ENCODE measurements around the gene DDR1.
"Not testable (repeated sequence)": the region's sequence is repeated elsewhere in the genome, so short reads cannot be mapped to it uniquely, and the experiment has no call there.

The DDR1 gene

DNA sequence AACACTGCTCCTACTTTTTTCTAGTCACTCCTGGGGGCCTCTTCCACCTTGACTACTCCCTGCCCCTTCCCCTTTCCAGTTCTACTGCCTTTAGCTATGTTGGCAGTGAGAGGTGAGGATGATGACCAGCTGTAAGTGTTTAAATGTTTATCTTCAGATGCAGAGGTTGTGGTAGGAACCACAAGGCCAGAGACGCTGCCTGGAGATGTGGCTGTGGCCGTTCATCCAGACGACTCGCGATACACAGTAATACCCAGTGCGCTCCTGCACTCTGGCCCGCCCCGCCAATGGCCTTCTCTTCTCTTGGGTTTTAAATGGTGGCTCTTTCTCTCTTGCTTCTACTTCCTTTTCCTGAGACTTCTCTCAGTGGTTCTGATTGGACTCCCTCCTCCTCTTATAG lies 34.4 kb downstream of the DDR1 start:
- no peak overlapping the region for H3K4me3 ChIP-seq (ENCODE audit: low read length)
- no peaks in the 10 kb centered on the region for H3K9me3 ChIP-seq (ENCODE audit: control insufficient read depth, low read length)
- H3K4me1 ChIP-seq (ENCODE audit: control insufficient read depth, insufficient read depth, low read length) = peaks cover 25% of the 10 kb centered on the region
- H3K9ac ChIP-seq (ENCODE audit: low read length) = no peak overlapping the region
- no peaks in the 10 kb centered on the region for H3K27me3 ChIP-seq (ENCODE audit: control insufficient read depth, insufficient read depth, low read length)
- peaks cover 31% of the 10 kb centered on the region for H3K36me3 ChIP-seq (ENCODE audit: control insufficient read depth, insufficient read depth, low read length)

DNA sequence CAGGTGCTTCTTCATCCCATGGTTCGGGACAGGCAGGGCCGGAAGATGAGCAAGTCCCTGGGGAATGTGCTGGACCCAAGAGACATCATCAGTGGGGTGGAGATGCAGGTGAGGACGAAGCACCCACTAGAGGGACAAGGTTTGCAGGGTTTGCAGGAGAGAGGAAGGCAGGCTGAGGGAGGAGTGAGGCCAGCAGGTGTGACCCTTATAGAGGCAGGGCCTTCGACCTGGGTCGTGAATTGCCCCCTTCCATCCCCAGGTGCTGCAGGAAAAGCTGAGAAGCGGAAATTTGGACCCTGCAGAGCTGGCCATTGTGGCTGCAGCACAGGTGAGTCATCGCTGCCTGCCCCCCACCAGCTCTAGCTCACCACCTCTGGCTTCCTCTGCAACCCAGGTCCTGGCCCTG lies 38.1 kb downstream of the DDR1 start:
- Histone ChIP-seq H3K36me3 (ENCODE audit: control insufficient read depth, insufficient read depth, low read length) (peaks cover 23% of the 10 kb centered on the region), H3K9me3 (ENCODE audit: control insufficient read depth, low read length) (no peaks in the 10 kb centered on the region), H3K9ac (ENCODE audit: low read length) (no peak overlapping the region), H3K4me3 (ENCODE audit: low read length) (no peak overlapping the region), H3K27me3 (ENCODE audit: control insufficient read depth, insufficient read depth, low read length) (no peaks in the 10 kb centered on the region), H3K4me1 (ENCODE audit: control insufficient read depth, insufficient read depth, low read length) (peaks cover 19% of the 10 kb centered on the region)

DNA sequence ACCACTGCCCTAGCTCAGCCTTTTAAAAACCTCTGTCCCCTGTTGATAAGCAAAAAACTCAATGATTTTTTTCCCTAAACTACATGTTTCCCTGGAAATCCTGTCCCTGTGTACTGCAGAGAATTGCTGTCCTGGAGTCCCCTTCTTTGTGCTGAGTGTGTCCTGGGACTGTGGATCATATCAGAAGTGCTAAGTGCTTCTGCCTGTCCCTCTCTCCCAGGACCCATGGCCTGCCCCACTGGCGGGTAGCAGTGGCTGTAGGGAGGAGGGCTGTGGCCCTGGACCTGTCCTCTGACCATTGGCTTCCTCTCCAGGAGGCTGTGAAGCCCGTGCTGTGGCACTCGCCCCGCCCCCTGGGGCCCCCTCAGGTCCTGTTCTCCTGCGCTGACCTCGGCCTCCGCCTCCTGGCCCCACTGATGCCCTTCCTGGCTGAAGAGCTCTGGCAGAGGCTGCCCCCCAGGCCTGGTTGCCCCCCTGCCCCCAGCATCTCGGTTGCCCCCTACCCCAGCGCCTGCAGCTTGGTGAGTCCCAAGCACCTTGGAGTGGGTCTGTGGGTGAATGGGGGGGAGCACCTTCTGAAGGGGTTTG lies 39.8 kb downstream of the DDR1 start:
- not testable (repeated sequence) for H3K9ac ChIP-seq (ENCODE audit: low read length); H3K27me3 ChIP-seq (ENCODE audit: control insufficient read depth, insufficient read depth, low read length); H3K9me3 ChIP-seq (ENCODE audit: control insufficient read depth, low read length); H3K4me3 ChIP-seq (ENCODE audit: low read length)
- Histone ChIP-seq H3K4me1 (ENCODE audit: control insufficient read depth, insufficient read depth, low read length) (peaks cover 22% of the 10 kb centered on the region), H3K36me3 (ENCODE audit: control insufficient read depth, insufficient read depth, low read length) (peaks cover 20% of the 10 kb centered on the region)

DNA sequence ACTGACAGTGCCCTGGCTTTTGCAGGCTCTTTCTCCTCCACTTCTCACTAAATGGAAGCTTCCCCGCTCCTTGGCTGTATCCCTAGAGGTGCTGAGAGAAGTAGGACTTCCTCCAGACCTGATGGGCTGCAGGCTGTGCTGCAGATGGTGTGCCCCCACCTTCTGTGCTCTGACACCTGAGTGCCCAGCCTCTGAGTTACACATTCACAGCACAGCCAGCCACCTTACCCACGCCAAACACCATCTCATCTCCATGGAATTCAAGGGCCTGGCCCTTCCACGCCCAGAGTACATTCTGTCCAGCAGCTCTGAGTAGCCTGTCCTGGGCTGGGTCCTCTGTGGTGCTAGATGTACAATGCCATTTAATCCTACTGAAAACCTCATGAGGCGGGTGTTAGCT lies 42.3 kb downstream of the DDR1 start:
- Histone ChIP-seq H3K36me3 (ENCODE audit: control insufficient read depth, insufficient read depth, low read length) (no peaks in the 10 kb centered on the region), H3K9ac (ENCODE audit: low read length) (no peak overlapping the region), H3K27me3 (ENCODE audit: control insufficient read depth, insufficient read depth, low read length) (no peaks in the 10 kb centered on the region), H3K4me1 (ENCODE audit: control insufficient read depth, insufficient read depth, low read length) (peaks cover 29% of the 10 kb centered on the region), H3K9me3 (ENCODE audit: control insufficient read depth, low read length) (peaks cover 6% of the 10 kb centered on the region), H3K4me3 (ENCODE audit: low read length) (no peak overlapping the region)

DNA sequence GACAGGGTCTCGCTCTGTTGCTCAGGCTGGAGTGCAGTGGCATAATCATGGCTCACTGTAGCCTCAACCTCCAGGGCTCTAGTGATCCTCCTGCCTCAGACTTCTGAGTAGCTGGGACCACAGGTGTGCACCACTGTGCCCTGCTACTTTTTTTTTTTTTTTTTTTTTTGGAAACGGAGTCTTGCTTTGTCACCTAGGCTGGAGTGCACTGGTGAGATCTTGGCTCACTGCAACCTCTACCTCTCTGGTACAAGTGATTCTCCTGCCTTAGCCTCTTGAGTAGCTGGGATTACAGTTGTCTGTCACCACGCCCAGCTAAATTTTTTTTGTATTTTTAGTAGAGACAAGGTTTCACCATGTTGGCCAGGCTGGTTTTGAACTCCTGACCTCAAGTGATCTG lies 42.8 kb downstream of the DDR1 start:
- not testable (repeated sequence) for H3K36me3 ChIP-seq (ENCODE audit: control insufficient read depth, insufficient read depth, low read length); H3K9me3 ChIP-seq (ENCODE audit: control insufficient read depth, low read length); H3K27me3 ChIP-seq (ENCODE audit: control insufficient read depth, insufficient read depth, low read length); H3K9ac ChIP-seq (ENCODE audit: low read length); H3K4me3 ChIP-seq (ENCODE audit: low read length)
- H3K4me1 ChIP-seq (ENCODE audit: control insufficient read depth, insufficient read depth, low read length) = peaks cover 34% of the 10 kb centered on the region

DNA sequence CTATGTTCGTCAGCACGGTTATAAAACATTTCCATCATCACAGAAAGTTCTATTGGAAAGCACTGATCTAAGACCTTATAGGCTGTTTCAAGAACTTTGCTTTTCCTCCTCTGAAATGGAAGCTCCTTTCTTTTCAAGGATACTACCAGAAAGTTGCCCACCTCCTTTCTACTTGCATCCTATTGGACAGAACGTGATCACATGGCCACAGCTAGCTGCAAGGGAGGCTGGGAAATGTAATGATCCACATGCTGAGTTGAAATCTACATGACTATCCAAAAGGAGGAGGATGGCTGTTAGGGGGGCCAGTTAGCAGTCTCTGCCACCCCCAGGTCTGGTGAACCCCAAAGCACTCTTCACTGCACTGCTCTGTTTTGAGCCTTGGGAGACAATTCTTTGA lies 44.4 kb downstream of the DDR1 start:
- Histone ChIP-seq H3K27me3 (ENCODE audit: control insufficient read depth, insufficient read depth, low read length) (no peaks in the 10 kb centered on the region), H3K9ac (ENCODE audit: low read length) (no peak overlapping the region), H3K36me3 (ENCODE audit: control insufficient read depth, insufficient read depth, low read length) (no peaks in the 10 kb centered on the region), H3K4me1 (ENCODE audit: control insufficient read depth, insufficient read depth, low read length) (peaks cover 46% of the 10 kb centered on the region), H3K4me3 (ENCODE audit: low read length) (no peak overlapping the region), H3K9me3 (ENCODE audit: control insufficient read depth, low read length) (peaks cover 6% of the 10 kb centered on the region)

DNA sequence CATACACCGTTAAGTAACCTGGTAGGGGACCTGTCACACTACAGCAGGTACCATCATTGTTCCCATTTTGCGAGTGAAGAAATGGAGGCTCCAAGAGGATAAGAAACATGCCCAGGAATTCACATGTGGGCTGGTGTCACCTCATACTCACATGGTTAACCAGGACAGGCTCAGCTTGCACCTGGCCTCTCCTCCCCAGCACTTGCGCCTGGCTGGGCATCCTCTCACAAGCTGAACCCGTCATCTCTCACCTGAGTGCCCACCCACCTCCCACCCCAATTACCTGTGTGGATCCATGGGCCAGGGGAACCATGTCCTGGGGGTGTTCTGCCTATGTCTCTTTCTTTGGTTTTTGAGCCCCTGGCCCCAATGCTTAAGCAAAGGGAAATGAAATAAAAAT lies 46.2 kb downstream of the DDR1 start:
- Histone ChIP-seq H3K4me3 (ENCODE audit: low read length) (no peak overlapping the region), H3K9me3 (ENCODE audit: control insufficient read depth, low read length) (peaks cover 6% of the 10 kb centered on the region), H3K4me1 (ENCODE audit: control insufficient read depth, insufficient read depth, low read length) (peaks cover 63% of the 10 kb centered on the region), H3K27me3 (ENCODE audit: control insufficient read depth, insufficient read depth, low read length) (no peaks in the 10 kb centered on the region), H3K9ac (ENCODE audit: low read length) (no peak overlapping the region), H3K36me3 (ENCODE audit: control insufficient read depth, insufficient read depth, low read length) (no peaks in the 10 kb centered on the region)

DNA sequence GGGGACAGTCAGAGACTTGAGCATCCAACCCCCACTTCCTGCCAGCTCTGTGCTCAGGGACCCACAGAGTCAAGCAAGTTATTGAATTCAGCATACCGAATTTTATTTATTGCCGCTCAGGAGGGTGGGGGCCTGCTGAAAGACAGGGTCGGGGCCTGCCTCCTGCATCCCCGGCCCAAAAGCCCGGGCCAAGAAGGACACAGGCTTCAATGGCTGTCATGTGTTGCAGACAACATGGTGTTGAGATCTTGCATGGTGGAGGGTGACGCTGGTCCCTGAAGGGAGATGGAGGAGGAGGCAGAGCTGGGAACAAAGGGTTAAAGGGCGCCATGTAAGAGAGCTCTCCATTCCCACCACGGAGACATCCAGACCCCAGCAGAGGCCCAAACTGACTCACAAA lies 47.0 kb downstream of the DDR1 start:
- Histone ChIP-seq H3K4me3 (ENCODE audit: low read length) (peak overlapping the region; percentile 2), H3K27me3 (ENCODE audit: control insufficient read depth, insufficient read depth, low read length) (no peaks in the 10 kb centered on the region), H3K36me3 (ENCODE audit: control insufficient read depth, insufficient read depth, low read length) (no peaks in the 10 kb centered on the region), H3K9ac (ENCODE audit: low read length) (peak overlapping the region; percentile 14), H3K4me1 (ENCODE audit: control insufficient read depth, insufficient read depth, low read length) (peaks cover 61% of the 10 kb centered on the region), H3K9me3 (ENCODE audit: control insufficient read depth, low read length) (peaks cover 6% of the 10 kb centered on the region)

DNA sequence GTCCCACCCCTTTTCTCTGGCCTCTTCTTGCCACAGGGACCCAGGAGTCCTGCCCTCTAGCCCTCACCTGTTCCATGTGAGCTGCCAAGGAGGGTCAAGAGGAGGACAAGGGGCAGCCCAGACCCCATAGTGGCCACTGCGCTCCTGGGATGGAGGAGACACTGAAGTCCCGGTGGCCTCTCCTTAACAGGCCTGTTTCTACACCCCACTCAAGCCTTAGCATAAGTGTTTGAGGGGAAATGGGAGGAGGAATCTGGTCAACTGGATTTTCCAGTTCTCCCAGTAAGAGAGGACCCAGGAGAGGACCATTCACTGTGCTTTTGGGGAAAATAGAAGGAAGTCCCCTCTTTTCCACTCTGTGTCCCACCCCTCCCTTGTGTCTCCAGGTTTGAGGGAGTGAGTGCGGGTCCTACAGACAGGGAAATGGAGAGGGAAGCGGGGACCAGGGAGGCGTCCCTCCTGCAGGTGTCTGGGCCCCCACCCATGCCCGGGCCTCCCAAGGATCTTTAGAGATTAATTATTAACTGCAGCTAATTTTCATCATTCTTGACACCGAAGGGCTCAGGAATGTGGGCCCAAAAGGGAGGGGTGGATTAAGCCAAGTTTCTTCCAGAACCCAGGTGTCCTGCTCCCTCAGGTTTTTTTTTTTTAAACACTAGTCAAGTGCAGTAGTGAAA lies 47.8 kb downstream of the DDR1 start, which contains the start of gene SFTA2:
Gene SFTA2, minus strand, starts transcription at position 202 of the 677 bp plus-strand sequence. Its CDS starts 74 bp downstream, at position 128.
- H3K4me3 ChIP-seq (ENCODE audit: low read length) = peak within 1 kb of the TSS; percentile 2
- H3K27me3 ChIP-seq (ENCODE audit: control insufficient read depth, insufficient read depth, low read length) = no peaks in the 10 kb centered on the region
- no peaks in the 10 kb centered on the region for H3K36me3 ChIP-seq (ENCODE audit: control insufficient read depth, insufficient read depth, low read length)
- H3K9me3 ChIP-seq (ENCODE audit: control insufficient read depth, low read length) = peaks cover 6% of the 10 kb centered on the region
- H3K4me1 ChIP-seq (ENCODE audit: control insufficient read depth, insufficient read depth, low read length) = peaks cover 60% of the 10 kb centered on the region
- H3K9ac ChIP-seq (ENCODE audit: low read length) = peak within 1 kb of the TSS; percentile 14

DNA sequence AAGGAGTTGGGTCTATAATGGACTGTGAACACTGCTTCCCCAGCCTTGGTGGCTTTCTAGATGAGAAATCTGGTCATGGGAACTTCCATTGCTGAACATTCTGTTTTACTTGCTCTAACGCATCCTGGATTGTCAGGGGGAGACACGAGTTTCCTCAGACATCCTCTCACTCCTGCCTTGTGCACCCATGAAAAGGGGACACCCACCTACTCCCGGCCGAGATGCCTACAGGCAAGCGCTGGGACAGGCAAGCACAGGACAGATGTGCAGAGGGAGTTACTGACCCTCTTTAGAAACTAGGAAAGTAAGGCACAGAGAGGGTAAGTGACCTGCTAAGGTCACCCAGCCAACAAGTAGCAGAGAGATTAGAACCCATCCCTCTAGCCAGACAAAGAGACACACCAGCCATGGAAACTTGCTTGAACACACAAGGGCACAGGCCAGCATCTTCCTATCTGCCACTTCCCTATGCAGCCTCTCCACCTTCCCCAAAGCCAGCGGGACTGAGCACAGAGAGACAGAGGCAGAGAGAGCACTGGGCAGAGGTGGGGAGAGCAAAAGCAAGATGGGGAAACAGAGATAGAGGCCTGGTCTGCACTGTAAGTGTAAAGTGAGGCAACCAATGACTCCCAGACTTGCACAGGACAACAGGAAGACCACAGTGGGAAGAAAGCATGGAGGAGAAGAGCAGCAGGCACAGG lies 48.5 kb downstream of the DDR1 start:
- Histone ChIP-seq H3K4me1 (ENCODE audit: control insufficient read depth, insufficient read depth, low read length) (peaks cover 59% of the 10 kb centered on the region), H3K36me3 (ENCODE audit: control insufficient read depth, insufficient read depth, low read length) (no peaks in the 10 kb centered on the region), H3K27me3 (ENCODE audit: control insufficient read depth, insufficient read depth, low read length) (no peaks in the 10 kb centered on the region), H3K4me3 (ENCODE audit: low read length) (no peak overlapping the region), H3K9me3 (ENCODE audit: control insufficient read depth, low read length) (peaks cover 6% of the 10 kb centered on the region), H3K9ac (ENCODE audit: low read length) (peak overlapping the region; percentile 14)

DNA sequence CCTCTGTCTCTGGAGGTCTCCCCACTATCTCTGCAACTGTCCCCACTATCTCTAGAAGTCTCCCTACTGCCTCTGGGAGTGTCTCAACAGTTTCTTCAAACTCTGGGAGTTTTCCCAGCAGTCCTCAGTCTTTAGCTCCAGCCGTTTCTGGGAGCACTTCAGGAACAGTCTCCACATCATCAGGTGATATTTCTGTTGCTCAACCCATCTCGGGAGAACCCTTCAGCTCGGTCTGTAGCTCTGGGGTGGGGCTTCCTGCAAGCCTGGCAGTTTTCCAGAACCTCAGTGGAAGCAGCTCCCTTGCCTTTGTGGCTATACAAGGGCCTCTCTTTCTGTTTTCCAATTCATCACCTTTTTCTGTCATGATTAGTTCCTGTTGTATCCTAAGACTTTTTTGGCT lies 50.7 kb downstream of the DDR1 start:
- no peaks in the 10 kb centered on the region for H3K36me3 ChIP-seq (ENCODE audit: control insufficient read depth, insufficient read depth, low read length)
- no peak overlapping the region for H3K4me3 ChIP-seq (ENCODE audit: low read length)
- H3K9me3 ChIP-seq (ENCODE audit: control insufficient read depth, low read length) = no peaks in the 10 kb centered on the region
- no peak overlapping the region for H3K9ac ChIP-seq (ENCODE audit: low read length)
- no peaks in the 10 kb centered on the region for H3K27me3 ChIP-seq (ENCODE audit: control insufficient read depth, insufficient read depth, low read length)
- peaks cover 80% of the 10 kb centered on the region for H3K4me1 ChIP-seq (ENCODE audit: control insufficient read depth, insufficient read depth, low read length)

DNA sequence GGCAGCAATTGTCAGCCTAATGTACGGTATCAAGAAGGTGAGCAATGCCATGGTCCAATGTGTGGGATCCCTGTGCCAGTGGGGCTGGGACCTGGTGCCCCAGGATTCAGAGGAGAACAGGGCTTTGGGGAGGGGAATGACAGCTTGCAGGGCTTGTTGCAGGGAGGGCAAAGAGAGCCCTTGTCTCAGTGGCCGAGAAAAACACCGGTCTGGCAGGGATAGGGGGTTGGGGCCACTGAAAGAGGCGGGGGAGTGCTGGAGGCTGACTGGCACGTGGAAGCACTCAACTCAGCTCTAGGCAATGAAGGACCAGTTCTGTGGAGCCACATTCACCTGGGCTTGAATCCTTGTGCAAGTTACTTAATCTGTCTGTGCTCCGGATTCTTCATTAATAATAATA lies 52.9 kb downstream of the DDR1 start:
- Histone ChIP-seq H3K9me3 (ENCODE audit: control insufficient read depth, low read length) (no peaks in the 10 kb centered on the region), H3K36me3 (ENCODE audit: control insufficient read depth, insufficient read depth, low read length) (peaks cover 5% of the 10 kb centered on the region), H3K4me1 (ENCODE audit: control insufficient read depth, insufficient read depth, low read length) (peaks cover 73% of the 10 kb centered on the region), H3K27me3 (ENCODE audit: control insufficient read depth, insufficient read depth, low read length) (no peaks in the 10 kb centered on the region), H3K9ac (ENCODE audit: low read length) (no peak overlapping the region), H3K4me3 (ENCODE audit: low read length) (no peak overlapping the region)
